Neuron (in vitro differentiated cells): ENCODE measurements around the gene KRTAP10-7.
"Not testable (repeated sequence)": the region's sequence is repeated elsewhere in the genome, so short reads cannot be mapped to it uniquely, and the experiment has no call there.

Experiments used
- H2AFZ ChIP-seq: one replicate; pipeline ENCODE4 v1.6.1; 2013; ENCODE audit warnings: low read depth, mild to moderate bottlenecking, inconsistent platforms, low read length, moderate library complexity
- H3K27me3 ChIP-seq: one replicate; pipeline ENCODE4 v1.6.1; 2013; ENCODE audit warnings: low read length; ENCODE audit not compliant: insufficient read depth
- H3K36me3 ChIP-seq: one replicate; pipeline ENCODE4 v1.6.1; 2013; ENCODE audit warnings: low read length; ENCODE audit not compliant: insufficient read depth
- H3K4me1 ChIP-seq: one replicate; pipeline ENCODE4 v1.6.1; 2013; ENCODE audit warnings: low read length; ENCODE audit not compliant: insufficient read depth
- H3K4me3 ChIP-seq: 2 replicates; pipeline ENCODE4 v1.5.1; 2013; ENCODE audit warnings: mild to moderate bottlenecking, low read length, moderate library complexity
- H3K9me3 ChIP-seq: one replicate; pipeline ENCODE4 v1.6.1; 2013; ENCODE audit warnings: low read length

KRTAP10-7 gene

DNA sequence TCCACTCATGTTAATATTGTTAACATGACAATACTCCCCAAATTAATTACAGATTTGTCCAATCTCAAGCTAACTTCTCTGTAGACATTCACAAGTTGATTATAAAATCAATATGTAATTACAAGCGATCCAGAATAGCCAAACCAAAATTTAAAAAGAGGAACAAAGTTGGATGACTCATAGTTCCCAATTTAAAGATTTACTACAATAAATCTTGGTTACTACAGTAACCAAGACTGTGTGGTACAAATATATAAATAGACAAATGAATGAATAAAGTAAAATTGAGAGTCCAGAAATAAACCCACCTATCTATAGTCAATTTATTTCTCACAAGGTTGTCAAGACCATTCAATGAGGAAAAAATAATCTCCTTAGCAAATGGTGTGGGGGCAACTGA, 34.0 kb upstream of the KRTAP10-7 start:
- Histone ChIP-seq H3K27me3 (peaks cover 2% of the 10 kb centered on the region), H3K4me3 (no peak overlapping the region), H3K36me3 (no peaks in the 10 kb centered on the region), H3K9me3 (peaks cover 2% of the 10 kb centered on the region), H3K4me1 (no peaks in the 10 kb centered on the region), H2AFZ (no peak overlapping the region)

DNA sequence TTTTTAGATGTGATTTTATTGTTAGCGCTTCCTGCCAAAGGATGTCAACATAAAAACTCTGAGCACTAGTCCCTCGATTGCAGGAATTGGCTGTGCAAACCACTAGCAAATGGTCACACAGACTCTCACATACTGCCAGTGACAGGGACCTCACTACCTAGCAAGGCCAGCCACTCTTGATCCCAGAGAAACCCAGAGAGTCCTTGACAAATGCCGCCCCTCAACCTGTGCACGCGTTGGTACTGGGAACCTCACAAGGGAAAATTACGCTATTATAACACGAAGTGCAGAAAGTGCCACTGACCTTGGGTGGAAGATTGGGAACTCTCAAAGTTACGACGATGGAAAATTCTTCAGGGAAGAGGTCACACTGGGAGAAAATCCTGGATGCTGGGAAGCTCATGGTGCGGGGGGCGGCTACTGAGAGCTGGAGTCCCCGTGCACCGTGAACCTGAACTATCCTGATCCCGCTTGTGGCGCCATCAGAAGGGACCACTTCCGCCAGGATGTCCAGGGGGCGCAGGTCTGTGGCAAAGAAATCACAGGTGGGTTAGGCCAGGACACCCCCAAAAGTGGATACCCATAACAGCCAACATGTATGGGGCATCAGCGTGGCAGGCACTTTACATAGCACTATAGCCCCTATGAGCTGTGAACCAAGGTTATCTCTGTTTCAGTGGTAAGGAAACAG, 32.8 kb upstream of the KRTAP10-7 start:
- no peaks in the 10 kb centered on the region for H3K36me3 ChIP-seq
- no peak overlapping the region for H3K4me3 ChIP-seq
- H2AFZ ChIP-seq, result no peak overlapping the region
- H3K9me3 ChIP-seq, result peaks cover 7% of the 10 kb centered on the region
- no peaks in the 10 kb centered on the region for H3K4me1 ChIP-seq
- H3K27me3 ChIP-seq, result peaks cover 6% of the 10 kb centered on the region

- Histone ChIP-seq H2AFZ (no peak overlapping the region), H3K4me1 (no peaks in the 10 kb centered on the region), H3K4me3 (no peak overlapping the region), H3K9me3 (peaks cover 7% of the 10 kb centered on the region), H3K36me3 (no peaks in the 10 kb centered on the region), H3K27me3 (peaks cover 8% of the 10 kb centered on the region)
These were observed 32.1 kb upstream of the KRTAP10-7 start for GRCh38 chr21:44568261-44568660.

GRCh38 chr21:44568667-44569556, 31.5 kb upstream of the KRTAP10-7 start:
- H3K4me3 ChIP-seq, result no peak overlapping the region
- peaks cover 8% of the 10 kb centered on the region for H3K27me3 ChIP-seq
- peaks cover 7% of the 10 kb centered on the region for H3K9me3 ChIP-seq
- no peak overlapping the region for H2AFZ ChIP-seq
- H3K36me3 ChIP-seq, result no peaks in the 10 kb centered on the region
- H3K4me1 ChIP-seq, result no peaks in the 10 kb centered on the region

DNA sequence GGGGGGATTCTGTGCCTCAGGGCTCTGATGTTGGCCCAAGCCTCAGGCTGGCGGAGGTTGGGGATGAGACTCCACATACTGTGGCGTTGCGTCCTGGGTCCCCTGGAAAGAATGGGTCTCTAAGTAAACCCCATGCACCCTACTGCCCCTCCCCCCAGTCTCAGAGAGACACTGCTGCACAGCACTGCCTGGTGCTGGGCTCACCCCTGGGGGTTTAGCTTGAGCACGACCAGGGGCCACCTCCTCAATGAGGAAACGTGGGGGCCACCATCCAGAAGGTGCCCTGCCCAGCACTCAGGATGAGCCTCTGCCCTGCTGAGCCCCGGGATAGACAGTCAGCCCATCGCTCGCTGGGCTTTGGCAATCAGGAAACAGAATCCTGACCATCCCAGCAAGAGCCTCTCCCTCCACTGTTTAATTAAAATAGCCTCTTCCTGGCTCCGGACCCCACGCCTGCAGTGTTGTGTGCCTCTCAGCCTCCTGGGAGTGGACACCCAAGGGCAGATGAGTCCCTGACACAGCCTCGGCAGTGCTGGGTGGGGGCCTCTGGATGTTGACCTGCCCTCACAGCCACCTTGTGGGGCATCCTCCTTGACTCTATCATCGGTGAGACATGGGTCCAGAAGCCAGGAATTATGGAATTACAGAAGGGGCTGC, 30.4 kb upstream of the KRTAP10-7 start:
- Histone ChIP-seq H3K4me1 (no peaks in the 10 kb centered on the region), H3K9me3 (peaks cover 7% of the 10 kb centered on the region), H3K4me3 (no peak overlapping the region), H3K36me3 (no peaks in the 10 kb centered on the region), H3K27me3 (peaks cover 8% of the 10 kb centered on the region), H2AFZ (no peak overlapping the region)

DNA sequence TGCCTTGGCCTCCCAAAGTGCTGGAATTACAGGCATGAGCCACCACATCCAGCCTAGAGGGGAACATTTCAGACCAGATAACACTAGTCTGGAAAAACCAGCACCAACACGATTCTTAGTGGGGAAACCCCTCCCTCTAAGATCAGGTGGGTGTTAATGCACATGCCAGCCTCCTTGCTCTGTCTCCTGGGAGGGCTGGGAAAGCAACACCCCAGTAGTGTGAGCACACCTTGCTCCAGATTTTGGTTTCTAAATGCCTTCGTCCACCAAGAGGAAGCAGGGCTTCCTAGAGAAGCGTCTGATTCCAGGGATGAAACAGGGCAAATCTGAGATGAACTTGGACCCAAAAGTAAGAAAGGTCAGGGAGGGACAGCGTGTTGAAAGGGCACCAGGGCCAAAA, 29.1 kb upstream of the KRTAP10-7 start:
- Histone ChIP-seq H3K9me3 (peaks cover 7% of the 10 kb centered on the region), H3K36me3 (no peaks in the 10 kb centered on the region), H3K4me1 (no peaks in the 10 kb centered on the region), H2AFZ (no peak overlapping the region), H3K27me3 (peaks cover 8% of the 10 kb centered on the region), H3K4me3 (no peak overlapping the region)

DNA sequence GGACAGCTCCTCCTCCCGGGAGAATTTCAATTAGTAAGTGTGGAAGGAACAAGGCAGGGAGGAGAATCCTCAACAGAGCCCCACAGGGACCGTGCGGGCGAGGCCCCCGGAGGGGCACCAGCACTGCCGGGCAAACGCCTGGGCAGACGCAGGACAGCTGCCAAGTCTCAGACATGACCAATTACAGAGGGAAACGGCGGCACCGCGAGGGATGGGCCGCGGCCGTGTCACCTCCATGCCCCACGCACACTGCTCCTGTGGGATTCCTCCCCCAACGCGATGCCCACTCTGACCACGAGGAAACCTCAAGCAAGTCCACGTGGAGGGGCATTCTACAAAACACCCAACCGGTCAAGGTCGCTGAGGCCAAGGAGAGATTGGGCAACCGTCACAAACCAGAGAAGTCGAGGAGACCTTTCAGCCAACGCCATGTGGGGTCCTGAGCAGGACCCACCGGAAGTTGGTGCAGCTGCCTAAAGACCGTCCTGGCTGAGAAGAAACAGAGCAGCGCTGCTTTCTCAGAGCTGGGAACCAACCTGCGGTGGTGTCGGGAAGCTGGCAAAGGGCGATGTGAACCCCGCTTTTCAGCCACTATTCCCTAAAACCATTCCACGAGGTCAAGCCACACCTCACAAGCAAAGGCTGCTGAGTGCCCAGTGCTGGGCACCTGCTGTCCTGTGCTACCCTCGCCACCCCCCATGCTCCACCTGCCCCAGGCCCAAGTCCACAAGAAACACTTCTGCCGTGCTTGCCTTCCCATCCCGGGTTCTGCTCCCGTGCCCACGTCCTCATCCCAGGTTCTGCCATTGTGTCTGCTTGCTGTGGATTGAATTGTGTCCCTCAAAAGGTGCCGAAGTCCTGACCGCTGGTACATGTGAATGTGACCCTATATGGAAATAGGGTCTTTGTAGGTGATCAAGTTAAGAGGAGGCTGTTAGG, 28.3 kb upstream of the KRTAP10-7 start:
- H3K27me3 ChIP-seq, result peaks cover 8% of the 10 kb centered on the region
- H3K9me3 ChIP-seq, result peaks cover 7% of the 10 kb centered on the region
- no peak overlapping the region for H2AFZ ChIP-seq
- no peak overlapping the region for H3K4me3 ChIP-seq
- no peaks in the 10 kb centered on the region for H3K36me3 ChIP-seq
- H3K4me1 ChIP-seq, result no peaks in the 10 kb centered on the region

DNA sequence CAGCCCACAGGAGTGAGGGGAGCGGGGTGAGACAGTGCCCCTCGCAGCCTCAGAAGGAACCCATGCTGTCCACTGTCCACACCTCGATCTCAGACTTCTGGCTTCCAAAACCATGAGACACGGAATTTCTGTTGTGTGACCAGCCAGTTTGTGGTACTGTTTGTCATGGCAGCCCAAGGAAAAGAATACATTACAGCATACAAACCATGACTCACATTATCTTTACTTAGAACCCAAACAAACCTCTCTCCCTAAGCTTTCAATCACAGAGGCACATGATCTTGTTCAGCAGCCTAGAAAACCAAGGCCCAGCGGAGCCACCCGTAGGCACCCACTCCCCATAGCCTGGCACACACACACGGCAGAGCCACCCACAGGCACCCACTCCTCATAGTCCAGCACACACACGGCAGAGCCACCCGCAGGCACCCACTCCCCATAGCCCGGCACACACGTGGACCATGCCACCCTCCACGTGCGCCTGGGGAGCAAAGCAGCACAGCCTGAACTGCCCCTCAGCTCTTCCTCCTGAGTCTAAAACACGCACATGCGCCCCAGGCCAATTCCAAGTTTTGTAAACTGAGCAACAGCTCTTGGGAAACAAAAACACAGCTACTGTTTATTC, 27.3 kb upstream of the KRTAP10-7 start:
- no peaks in the 10 kb centered on the region for H3K36me3 ChIP-seq
- no peak overlapping the region for H3K4me3 ChIP-seq
- H2AFZ ChIP-seq, result no peak overlapping the region
- no peaks in the 10 kb centered on the region for H3K4me1 ChIP-seq
- H3K27me3 ChIP-seq, result peaks cover 8% of the 10 kb centered on the region
- peaks cover 7% of the 10 kb centered on the region for H3K9me3 ChIP-seq

DNA sequence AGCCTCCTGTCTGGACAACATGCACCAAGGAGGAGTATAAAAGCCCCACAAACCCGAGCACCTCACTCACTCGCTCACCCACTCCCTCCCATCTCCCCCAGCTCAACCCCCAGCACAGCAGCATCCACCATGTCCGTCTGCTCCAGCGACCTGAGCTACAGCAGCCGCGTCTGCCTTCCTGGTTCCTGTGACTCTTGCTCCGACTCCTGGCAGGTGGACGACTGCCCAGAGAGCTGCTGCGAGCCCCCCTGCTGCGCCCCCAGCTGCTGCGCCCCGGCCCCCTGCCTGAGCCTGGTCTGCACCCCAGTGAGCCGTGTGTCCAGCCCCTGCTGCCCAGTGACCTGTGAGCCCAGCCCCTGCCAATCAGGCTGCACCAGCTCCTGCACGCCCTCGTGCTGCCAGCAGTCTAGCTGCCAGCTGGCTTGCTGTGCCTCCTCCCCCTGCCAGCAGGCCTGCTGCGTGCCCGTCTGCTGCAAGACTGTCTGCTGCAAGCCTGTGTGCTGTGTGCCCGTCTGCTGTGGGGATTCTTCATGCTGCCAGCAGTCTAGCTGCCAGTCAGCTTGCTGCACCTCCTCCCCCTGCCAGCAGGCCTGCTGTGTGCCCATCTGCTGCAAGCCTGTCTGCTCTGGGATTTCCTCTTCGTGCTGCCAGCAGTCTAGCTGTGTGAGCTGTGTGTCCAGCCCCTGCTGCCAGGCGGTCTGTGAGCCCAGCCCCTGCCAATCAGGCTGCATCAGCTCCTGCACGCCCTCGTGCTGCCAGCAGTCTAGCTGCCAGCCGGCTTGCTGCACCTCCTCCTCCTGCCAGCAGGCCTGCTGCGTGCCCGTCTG, 26.6 kb upstream of the KRTAP10-7 start, which contains the start of gene KRTAP10-4:
Gene KRTAP10-4, plus strand, starts transcription at position 100 of the 827 bp plus-strand sequence. Its CDS starts 30 bp downstream, at position 130.
- not testable (repeated sequence) for H3K36me3 ChIP-seq, H3K4me3 ChIP-seq, H3K9me3 ChIP-seq, H3K4me1 ChIP-seq, H2AFZ ChIP-seq, H3K27me3 ChIP-seq

GRCh38 chr21:44574457-44575306, 25.7 kb upstream of the KRTAP10-7 start:
- Histone ChIP-seq H3K27me3 (peaks cover 6% of the 10 kb centered on the region), H3K36me3 (no peaks in the 10 kb centered on the region), H3K4me3 (no peak overlapping the region), H3K9me3 (peaks cover 7% of the 10 kb centered on the region), H3K4me1 (no peaks in the 10 kb centered on the region), H2AFZ (no peak overlapping the region)
